Gastrocnemius medialis (tissue), 4 donors: ENCODE measurements around the gene SAMD4A. TPM values are rescaled to one million over a fixed set of nuclear protein-coding genes. Genes with fewer than 3 reads are reported as not detected.

Experiments used
- ATAC-seq, 2 donors: fragments of 150-250 bp; one replicate each; pipeline ENCODE4 v1.9.1; 2016
- DNase-seq, 2 donors: peaks; one replicate each; pipeline ENCODE4 v3.0.0-alpha.2; 2019
- H3K27ac ChIP-seq, 4 donors: fragments of 200-600 bp; sonication (generic); 1 replicate in 1 of 4; 2 replicates in 3 of 4; pipeline ENCODE4 v1.5.1; 2016 to 2018; ENCODE audit warnings: mild to moderate bottlenecking in 2 of 4, moderate library complexity in 1 of 4
- H3K27me3 ChIP-seq, 3 donors: fragments of 200-600 bp; sonication (generic) in 2 of 3; 1 replicate in 1 of 3; 2 replicates in 2 of 3; pipeline versions ENCODE4 v1.5.1 to v1.6.0; 2016 to 2019; ENCODE audit warnings: mild to moderate bottlenecking in 1 of 3, moderate library complexity in 1 of 3
- H3K36me3 ChIP-seq, 2 donors: fragments of 200-600 bp; sonication (generic) in 1 of 2; one replicate each; pipeline ENCODE4 v1.5.1; 2017 to 2018
- H3K4me1 ChIP-seq, 2 donors: fragments of 200-600 bp; sonication (generic) in 1 of 2; one replicate each; pipeline ENCODE4 v1.5.1; 2016 to 2017; ENCODE audit warnings: mild to moderate bottlenecking in 2 of 2
- H3K4me3 ChIP-seq, 4 donors: fragments of 200-600 bp; sonication (generic) in 3 of 4; 1 replicate in 1 of 4; 2 replicates in 3 of 4; pipeline ENCODE4 v1.5.1; 2016 to 2019; ENCODE audit warnings: mild to moderate bottlenecking in 2 of 4
- H3K9me3 ChIP-seq, 3 donors: fragments of 200-600 bp; sonication (generic) in 2 of 3; 1 replicate in 1 of 3; 2 replicates in 2 of 3; pipeline ENCODE4 v1.5.1; 2016 to 2019
- CTCF ChIP-seq, 5 experiments: fragments of 450-650 bp in 3 of 5; fragments of 200-600 bp in 2 of 5; sonication (generic) in 2 of 5; IDR thresholded peaks in 4 of 5; conservative IDR thresholded peaks in 1 of 5; 1 replicate in 4 of 5; 2 replicates in 1 of 5; pipeline ENCODE4 v1.5.1; 2016 to 2019; ENCODE audit warnings: antibody characterized with exemption in 5 of 5, mild to moderate bottlenecking in 3 of 5, moderate library complexity in 3 of 5
- POLR2A ChIP-seq, 2 donors: fragments of 450-650 bp; IDR thresholded peaks; one replicate each; pipeline ENCODE4 v1.6.1; 2017; ENCODE audit warnings: antibody characterized with exemption in 2 of 2, mild to moderate bottlenecking in 2 of 2, moderate library complexity in 2 of 2
- in situ Hi-C, 4 donors: fragments of 200-750 bp; cut with MboI; loops; one replicate each; pipeline versions ENCODE4 v1.15.0 to v1.8.0; 2017; ENCODE audit warnings: low sequenced_read_pairs in 4 of 4
- intact Hi-C: fragments of 100-400 bp; cut with DNase I; formaldehyde crosslinking; loops from one replicate; pipeline ENCODE4 v1.15.1; 2023; ENCODE audit warnings: low total_unique reads
- total RNA-seq, 4 donors: library from RNA; depleted of rRNA; stranded (reverse); fragments of >200 nt; gene quantifications; one replicate each; pipeline versions ENCODE4 v1.1.0 to v1.2.3, GENCODE V29; 2016

Gene SAMD4A
- total RNA-seq, 4 donors from 2014 or later, result 26.4 to 48.0 (median 42.2) TPM

DNA sequence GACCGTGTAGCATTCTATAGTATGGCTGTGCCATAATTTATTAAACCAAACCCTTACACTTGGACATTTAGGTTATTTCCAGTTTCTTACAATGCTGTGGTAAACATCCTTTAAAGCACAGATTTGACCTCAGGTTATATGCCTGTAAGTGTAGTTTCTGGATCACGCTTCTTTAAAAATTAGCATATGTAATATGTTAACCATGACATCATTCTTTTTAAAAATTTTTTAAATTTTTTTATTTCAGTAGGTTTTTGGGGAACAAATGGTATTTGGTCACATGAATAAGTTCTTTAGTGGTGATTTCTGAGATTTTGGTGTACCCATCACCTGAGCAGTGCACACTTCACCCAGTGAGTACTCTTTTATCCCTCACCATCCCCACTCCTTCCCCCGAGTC lies 18.3 kb downstream of the SAMD4A start:
- Histone ChIP-seq H3K27ac (no peak overlapping the region), H3K9me3 (no peaks in the 10 kb centered on the region), H3K27me3 (no peaks in the 10 kb centered on the region), H3K36me3 (peaks cover 0 to 8% of the 10 kb centered on the region in 2 donors), H3K4me3 (no peak overlapping the region), H3K4me1 (peaks cover 29 to 44% of the 10 kb centered on the region in 2 donors)
- in situ Hi-C loops, result no loop called here
- no peak for ATAC-seq
- intact Hi-C loops, result no loop called here
- no peak for DNase-seq
- no peak for TF ChIP-seq POLR2A (IDR thresholded peaks at IDR 0.05)
- TF ChIP-seq CTCF (IDR thresholded peaks at IDR 0.05 in 4 of 5, conservative IDR thresholded peaks at IDR 0.05 in 1 of 5), result no peak

DNA sequence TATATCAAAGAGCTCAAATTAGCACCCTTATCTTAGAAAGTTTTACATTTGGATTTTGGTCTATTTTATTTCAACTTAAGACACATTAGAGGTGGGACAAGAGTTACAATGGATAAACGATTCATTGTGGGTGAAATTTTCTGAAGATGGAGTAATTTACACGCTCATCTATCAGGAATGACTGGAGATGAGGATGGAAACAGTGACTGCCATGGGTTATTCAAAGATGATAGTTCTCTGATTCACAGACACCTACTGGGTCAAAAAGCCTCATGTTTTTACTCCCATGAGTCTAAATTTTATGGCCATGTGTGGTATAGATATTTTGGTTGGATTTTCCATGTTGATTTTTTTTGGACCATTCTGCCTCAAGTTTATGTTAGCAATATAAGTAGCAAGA lies 22.1 kb downstream of the SAMD4A start:
- Histone ChIP-seq H3K4me1 (peaks cover 51 to 58% of the 10 kb centered on the region in 2 donors), H3K9me3 (no peaks in the 10 kb centered on the region), H3K4me3 (no peak overlapping the region), H3K36me3 (peaks cover 0 to 8% of the 10 kb centered on the region in 2 donors), H3K27ac (peak overlapping the region in 3 of 4 donors; percentile 48 to 69 (median 53)), H3K27me3 (no peaks in the 10 kb centered on the region)
- DNase-seq (no peak), ATAC-seq (no peak)
- in situ Hi-C loops (no loop called here), intact Hi-C loops (no loop called here)
- TF ChIP-seq CTCF (IDR thresholded peaks at IDR 0.05 in 4 of 5, conservative IDR thresholded peaks at IDR 0.05 in 1 of 5) (no peak), POLR2A (IDR thresholded peaks at IDR 0.05) (no peak)

GRCh38 chr14:54589843-54590242 lies 22.9 kb downstream of the SAMD4A start:
- intact Hi-C loops, result no loop called here

DNA sequence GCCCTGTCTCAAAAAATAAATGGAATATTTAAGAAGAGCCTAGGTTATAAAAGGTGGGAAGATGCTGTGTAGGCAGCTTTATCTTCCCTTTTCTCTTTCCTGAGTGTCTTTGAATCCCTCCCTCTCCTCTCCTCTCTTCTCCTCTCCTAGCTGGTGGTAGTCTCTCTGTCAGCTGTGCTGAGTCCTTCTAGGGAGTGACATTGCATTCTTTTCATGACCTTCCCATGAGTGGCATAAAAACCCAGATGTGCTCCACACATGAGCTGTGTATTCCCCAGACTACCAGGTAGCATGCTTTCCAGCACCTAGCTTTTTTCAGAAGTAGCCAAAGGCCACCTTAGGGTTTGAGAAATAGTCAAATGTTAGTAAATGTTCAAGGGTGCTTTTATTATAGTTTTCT lies 23.6 kb downstream of the SAMD4A start:
- no peaks in the 10 kb centered on the region for H3K9me3 ChIP-seq
- DNase-seq (no peak), ATAC-seq (peak in 1 of 2 donors; percentile 40)
- H3K4me3 ChIP-seq, result no peak overlapping the region
- intact Hi-C loops, result no loop called here
- in situ Hi-C loops, result no loop called here
- no peaks in the 10 kb centered on the region for H3K27me3 ChIP-seq
- peaks cover 0 to 3% of the 10 kb centered on the region in 2 donors for H3K36me3 ChIP-seq
- TF ChIP-seq CTCF (IDR thresholded peaks at IDR 0.05 in 4 of 5, conservative IDR thresholded peaks at IDR 0.05 in 1 of 5) (no peak), POLR2A (IDR thresholded peaks at IDR 0.05) (no peak)
- H3K4me1 ChIP-seq, result peaks cover 56 to 59% of the 10 kb centered on the region in 2 donors
- peak overlapping the region in 3 of 4 donors; percentile 48 to 69 (median 53) for H3K27ac ChIP-seq

More at GRCh38 chr14:54589843-54590242, 22.9 kb downstream of the SAMD4A start:
- in situ Hi-C loops, result no loop called here
- Histone ChIP-seq H3K9me3 (no peaks in the 10 kb centered on the region), H3K27me3 (no peaks in the 10 kb centered on the region), H3K4me1 (peaks cover 56 to 59% of the 10 kb centered on the region in 2 donors), H3K4me3 (no peak overlapping the region), H3K36me3 (peaks cover 0 to 8% of the 10 kb centered on the region in 2 donors), H3K27ac (peak overlapping the region in 3 of 4 donors; percentile 48 to 69 (median 53))
- peak; percentile 74 to 88 for ATAC-seq
- no peak for DNase-seq
- TF ChIP-seq POLR2A (IDR thresholded peaks at IDR 0.05) (no peak), CTCF (IDR thresholded peaks at IDR 0.05 in 4 of 5, conservative IDR thresholded peaks at IDR 0.05 in 1 of 5) (no peak)

DNA sequence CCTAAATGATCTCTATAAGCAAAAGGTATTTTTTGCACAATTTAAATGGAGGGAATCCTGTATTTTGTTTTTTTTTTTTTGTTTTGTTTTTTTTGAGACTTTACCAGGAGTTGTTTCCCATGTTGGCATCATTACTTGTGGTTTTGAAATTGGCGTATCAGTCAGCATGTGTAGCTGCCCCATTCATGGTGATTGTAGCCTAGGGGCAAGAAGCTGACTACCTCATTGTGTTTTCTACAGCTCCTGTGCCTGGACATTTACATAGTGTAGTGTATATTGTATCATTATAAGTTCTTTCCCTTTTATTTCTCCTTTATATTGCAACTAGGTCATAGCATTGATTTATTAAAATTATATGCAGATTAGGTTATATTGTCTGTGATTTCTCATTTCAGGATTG lies 24.5 kb downstream of the SAMD4A start:
- intact Hi-C loops, result no loop called here
- DNase-seq, result no peak
- Histone ChIP-seq H3K4me1 (peaks cover 56 to 59% of the 10 kb centered on the region in 2 donors), H3K27ac (peak overlapping the region in 2 of 4 donors; percentile 48 to 69), H3K36me3 (no peaks in the 10 kb centered on the region), H3K4me3 (no peak overlapping the region), H3K27me3 (no peaks in the 10 kb centered on the region), H3K9me3 (no peaks in the 10 kb centered on the region)
- ATAC-seq, result no peak
- in situ Hi-C loops, result no loop called here
- TF ChIP-seq POLR2A (IDR thresholded peaks at IDR 0.05) (no peak), CTCF (IDR thresholded peaks at IDR 0.05 in 4 of 5, conservative IDR thresholded peaks at IDR 0.05 in 1 of 5) (no peak)
